Stimulated activated CD8-positive, alpha-beta memory T cell treated with anti-CD3 and anti-CD28 coated beads, Interleukin-7, amount 100 ng/mL, for 1 hour (primary cell): ENCODE measurements around the gene ATG7.
A peak's percentile ranks its signal among the peaks of the same experiment; 100 is the strongest.

ENCODE experiments used
- DNase-seq, 2 donors: peaks; one replicate each; pipeline ENCODE4 v3.0.0-alpha.2; 2020; ENCODE audit warnings: low read depth in 2 of 2

The ATG7 gene

GRCh38 chr3:11271986-11272904 lies at the start of gene ATG7:
Gene ATG7, plus strand, starts transcription at chr3:11272397. Its CDS starts 26,299 bp downstream, at chr3:11298696.
- peak; percentile 93 to 94 for DNase-seq

GRCh38 chr3:11224010-11224409 lies 48.2 kb upstream of the ATG7 start:
- no peak for DNase-seq

- DNase-seq = no peak
Measured at GRCh38 chr3:11224870-11225229, 47.3 kb upstream of the ATG7 start.

DNA sequence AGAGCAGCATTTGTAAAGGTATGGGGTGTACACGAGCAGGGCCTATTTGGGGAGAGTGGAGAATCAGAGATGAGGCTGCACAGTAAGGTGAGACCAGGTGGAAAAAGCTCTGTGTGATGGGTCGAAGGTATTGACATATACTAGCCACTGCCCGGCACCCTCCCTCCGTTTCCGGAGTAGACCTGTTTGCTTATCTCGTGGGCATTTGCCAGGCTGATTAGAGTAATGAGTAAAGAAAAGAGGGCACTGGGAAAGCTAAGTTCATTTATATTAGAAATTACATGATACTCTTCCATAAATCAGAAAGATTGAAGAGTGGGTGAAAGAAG lies 46.2 kb upstream of the ATG7 start:
- no peak for DNase-seq

GRCh38 chr3:11228041-11228440 lies 44.2 kb upstream of the ATG7 start:
- no peak for DNase-seq

DNA sequence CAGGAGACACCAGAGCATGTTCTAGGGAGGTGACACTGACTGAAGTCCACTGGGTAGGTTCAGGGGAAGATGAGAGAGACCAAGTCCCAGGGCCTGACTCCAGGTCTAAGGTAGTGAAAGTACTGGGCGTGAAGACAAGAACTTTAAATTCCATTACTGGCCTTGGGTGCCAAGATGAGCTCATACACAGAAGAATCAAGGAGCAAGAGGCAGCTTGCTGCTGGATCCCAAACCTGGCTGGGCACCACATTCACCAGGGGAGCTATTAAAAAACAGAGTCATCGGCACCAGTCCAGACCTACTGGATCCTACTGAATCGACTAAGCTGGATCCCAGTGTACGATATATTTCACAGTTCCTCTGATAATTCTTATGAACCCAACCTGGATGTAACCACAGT lies 42.1 kb upstream of the ATG7 start:
- no peak for DNase-seq

GRCh38 chr3:11230832-11231231 lies 41.4 kb upstream of the ATG7 start:
- no peak for DNase-seq

- DNase-seq = no peak
Measured at GRCh38 chr3:11235385-11235784, 36.8 kb upstream of the ATG7 start.

DNA sequence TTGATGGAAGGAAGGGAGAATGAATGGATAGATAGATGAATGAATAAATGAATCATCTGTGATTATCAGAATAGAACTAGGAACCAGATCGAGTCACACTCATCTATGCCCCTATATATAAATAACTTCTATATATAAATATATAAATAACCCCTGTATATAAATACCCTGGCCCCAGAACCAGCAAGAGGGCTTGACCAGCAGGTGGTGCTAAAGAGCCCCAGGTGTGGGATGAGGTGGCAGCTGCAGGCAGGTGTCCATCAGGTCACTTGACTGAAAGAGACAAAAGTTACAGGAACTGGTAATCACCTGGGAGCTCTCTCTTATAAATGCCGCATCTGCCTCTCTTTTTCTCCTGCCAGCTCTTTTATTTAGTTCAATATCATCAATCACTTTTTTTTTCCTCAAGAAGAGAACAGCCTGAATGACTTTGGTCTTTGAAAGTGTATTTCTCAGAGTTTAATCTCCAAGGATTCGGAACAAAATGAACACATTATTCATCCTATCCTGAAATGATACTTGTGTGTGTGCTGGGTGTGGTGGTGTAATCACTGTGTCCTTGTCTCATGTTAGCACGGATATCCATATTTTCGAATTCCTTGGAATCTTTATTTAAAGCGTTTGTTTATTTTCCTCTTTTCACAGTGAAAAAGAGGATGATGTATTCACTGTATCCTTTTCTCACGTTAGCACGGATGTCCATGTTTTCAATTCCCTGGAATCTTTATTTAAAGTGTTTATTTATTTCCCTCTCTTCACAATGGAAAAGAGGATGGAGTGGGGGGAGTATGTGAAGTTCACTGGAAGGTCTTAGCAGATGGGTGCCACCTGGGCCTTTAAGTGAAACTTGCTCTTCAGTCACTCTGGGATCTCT lies 35.4 kb upstream of the ATG7 start:
- peak; percentile 49 to 70 for DNase-seq

GRCh38 chr3:11238060-11238459 lies 34.1 kb upstream of the ATG7 start:
- no peak for DNase-seq

DNA sequence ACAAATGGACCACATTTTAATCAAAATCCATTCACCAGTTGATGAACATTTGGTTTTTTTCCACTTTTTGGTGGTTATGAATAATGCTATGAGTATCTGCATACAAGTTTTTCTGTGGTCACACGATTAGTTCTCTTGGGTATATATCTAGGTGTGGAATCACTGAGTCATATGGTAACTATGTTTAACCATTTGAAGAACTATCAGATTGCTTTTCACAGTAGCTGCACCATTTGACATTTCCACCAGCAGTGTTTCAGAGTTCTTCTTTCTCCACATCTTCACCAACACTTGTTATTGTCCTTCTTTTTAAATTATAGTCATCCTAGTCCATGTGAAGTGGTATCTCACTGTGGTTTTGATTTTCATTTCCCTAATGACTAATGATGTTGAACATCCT lies 33.3 kb upstream of the ATG7 start:
- no peak for DNase-seq

DNA sequence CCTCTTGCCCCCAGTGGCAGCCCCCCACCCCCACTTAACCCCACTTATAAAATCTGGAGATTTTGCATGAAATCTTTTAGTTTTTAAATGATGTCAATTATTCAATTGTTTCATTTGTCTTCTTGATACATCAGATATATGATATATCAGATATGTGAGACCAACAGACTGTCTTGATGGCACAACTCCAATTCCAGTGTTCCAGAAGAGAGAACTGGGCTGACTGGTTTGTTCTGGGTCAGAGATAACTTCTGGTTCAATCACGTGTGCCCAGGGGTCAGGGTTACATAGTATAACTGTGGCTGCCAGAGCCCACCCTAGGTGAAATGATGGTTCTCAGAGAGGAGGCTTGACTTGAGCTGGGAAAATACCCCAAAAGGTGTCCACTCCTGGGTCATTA lies 32.4 kb upstream of the ATG7 start:
- DNase-seq = no peak

- no peak for DNase-seq
Measured at GRCh38 chr3:11240496-11240895, 31.7 kb upstream of the ATG7 start.

- no peak for DNase-seq
Measured at GRCh38 chr3:11244121-11244677, 28.0 kb upstream of the ATG7 start.

- DNase-seq = no peak
Measured at GRCh38 chr3:11245276-11245675, 26.9 kb upstream of the ATG7 start.

DNA sequence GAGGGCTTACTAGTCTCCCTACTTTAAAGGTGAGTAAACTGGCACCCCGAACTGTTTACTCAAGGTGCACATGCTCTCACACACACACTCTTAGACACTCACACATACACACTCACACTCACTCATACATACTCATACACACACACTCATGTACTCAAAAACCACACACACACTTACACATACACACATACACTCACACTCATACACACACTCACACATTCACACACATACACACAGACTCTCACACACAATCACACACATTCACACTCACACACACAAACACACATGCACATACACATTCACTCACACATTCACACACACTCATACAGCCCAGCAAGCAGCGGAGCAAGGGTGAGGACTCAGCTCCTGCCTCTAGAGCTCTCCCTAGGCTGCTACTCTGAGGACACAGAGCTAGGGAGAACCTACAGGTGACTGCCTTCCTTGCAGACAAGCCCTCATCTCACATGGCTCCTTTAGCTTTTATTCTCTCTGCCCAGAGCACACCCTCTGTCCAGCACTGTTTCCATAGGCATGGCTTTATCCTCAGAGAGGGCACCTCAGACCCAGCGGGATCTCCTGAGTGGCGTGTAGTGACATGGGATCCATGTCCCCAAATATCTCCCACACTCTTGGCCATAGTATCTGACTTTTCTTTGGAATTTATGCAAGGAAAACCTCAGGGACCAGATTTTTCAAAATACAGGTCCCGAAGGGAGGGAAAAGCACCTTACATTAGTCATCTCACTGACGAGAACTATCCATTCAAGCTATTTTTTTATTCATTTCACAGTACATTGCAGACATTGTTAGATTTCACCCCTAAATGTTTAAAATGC lies 26.2 kb upstream of the ATG7 start:
- DNase-seq = no peak

GRCh38 chr3:11246663-11246970 lies 25.6 kb upstream of the ATG7 start:
- DNase-seq = no peak

GRCh38 chr3:11247362-11247761 lies 24.8 kb upstream of the ATG7 start:
- no peak for DNase-seq

GRCh38 chr3:11248596-11248995 lies 23.6 kb upstream of the ATG7 start:
- DNase-seq = no peak

GRCh38 chr3:11250902-11251806 lies 21.0 kb upstream of the ATG7 start:
- no peak for DNase-seq

GRCh38 chr3:11251807-11252176 lies 20.4 kb upstream of the ATG7 start:
- no peak for DNase-seq
